Muscle layer of duodenum (tissue), 2 donors: Measurements from ENCODE around the gene TSPAN9.

Source experiments
- H3K27ac ChIP-seq: one replicate; pipeline ENCODE4 v1.7.0; 2013; ENCODE audit warnings: mild to moderate bottlenecking, low read length
- H3K27me3 ChIP-seq: one replicate; pipeline ENCODE4 v1.7.0; 2013; ENCODE audit warnings: low read depth, mild to moderate bottlenecking, control low read depth, low read length
- H3K36me3 ChIP-seq, 2 donors: one replicate each; pipeline ENCODE4 v1.7.0; 2013; ENCODE audit warnings: low read length in 2 of 2, control low read depth in 1 of 2, mild to moderate bottlenecking in 1 of 2; ENCODE audit not compliant: insufficient read depth in 2 of 2, control insufficient read depth in 1 of 2
- H3K4me1 ChIP-seq, 2 donors: one replicate each; pipeline ENCODE4 v1.7.0; 2013; ENCODE audit warnings: low read length in 2 of 2, mild to moderate bottlenecking in 2 of 2, control low read depth in 1 of 2, moderate library complexity in 1 of 2; ENCODE audit not compliant: insufficient read depth in 2 of 2, control insufficient read depth in 1 of 2
- H3K4me3 ChIP-seq, 2 donors: one replicate each; pipeline ENCODE4 v1.7.0; 2013; ENCODE audit warnings: low read length in 2 of 2, low read depth in 1 of 2, mild to moderate bottlenecking in 1 of 2
- H3K9me3 ChIP-seq, 2 donors: one replicate each; pipeline ENCODE4 v1.7.0; 2013; ENCODE audit warnings: low read length in 2 of 2, control low read depth in 1 of 2, mild to moderate bottlenecking in 1 of 2; ENCODE audit not compliant: control insufficient read depth in 1 of 2
- donor health status: healthy.

TSPAN9 gene

DNA sequence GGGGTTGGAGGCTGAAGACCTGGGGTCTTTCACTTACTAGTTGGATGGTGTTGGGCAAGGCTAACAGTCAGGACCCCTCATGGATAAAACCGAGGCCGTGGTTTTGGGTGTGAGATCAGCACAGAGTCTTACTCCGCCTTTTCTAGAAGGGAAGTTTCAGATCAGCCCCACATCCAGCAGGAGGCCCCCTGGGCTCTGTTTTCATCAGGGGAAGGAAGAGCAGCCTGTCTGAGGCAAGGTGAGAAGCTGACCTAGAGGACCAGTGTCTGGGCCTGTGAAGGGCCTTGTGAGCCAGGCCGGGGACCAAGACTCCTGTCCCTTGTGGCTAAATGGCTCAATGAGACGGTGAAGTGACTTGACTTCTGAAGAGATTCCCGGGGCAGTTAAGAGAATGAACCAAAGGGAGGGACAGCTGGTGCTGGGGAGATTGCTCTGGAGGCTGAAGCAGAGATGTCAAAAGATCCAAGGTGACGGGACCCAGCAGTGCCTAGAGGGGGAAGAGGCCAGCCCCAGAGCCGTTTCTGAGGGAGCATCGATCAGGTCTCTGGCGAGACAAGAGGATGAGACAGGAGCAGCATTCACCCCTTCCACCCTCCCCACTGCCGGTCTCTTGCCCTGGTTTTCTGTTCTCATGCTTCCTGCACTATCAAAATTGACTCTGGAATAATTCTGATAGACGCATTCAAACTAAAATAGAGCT lies 40.1 kb upstream of the TSPAN9 start:
- H3K27me3 ChIP-seq = no peaks in the 10 kb centered on the region
- no peak overlapping the region for H3K4me3 ChIP-seq
- H3K36me3 ChIP-seq = peaks cover 0 to 12% of the 10 kb centered on the region in 2 donors
- peaks cover 0 to 14% of the 10 kb centered on the region in 2 donors for H3K4me1 ChIP-seq
- H3K27ac ChIP-seq = no peak overlapping the region
- no peaks in the 10 kb centered on the region for H3K9me3 ChIP-seq

DNA sequence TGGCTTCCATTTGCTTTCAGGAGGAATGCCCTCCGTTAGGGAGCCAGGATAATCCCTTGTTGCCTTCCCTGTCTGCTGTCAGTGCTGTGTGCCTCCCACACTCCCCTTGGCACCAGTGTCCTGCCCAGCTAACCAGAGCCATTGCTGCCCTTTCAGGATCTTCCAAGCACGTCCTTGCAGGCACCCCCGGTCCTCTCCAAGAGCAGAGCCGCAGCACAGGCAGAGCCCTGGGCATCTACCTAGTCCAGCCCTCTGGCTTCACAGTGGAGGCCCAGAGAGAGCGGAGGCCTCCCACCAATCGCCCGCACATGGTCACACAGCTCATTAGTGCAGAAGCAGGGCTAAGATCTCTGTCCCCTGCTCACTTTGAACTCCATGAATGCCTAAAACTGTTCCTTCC lies 39.0 kb upstream of the TSPAN9 start:
- Histone ChIP-seq H3K36me3 (peaks cover 0 to 12% of the 10 kb centered on the region in 2 donors), H3K4me1 (peaks cover 0 to 14% of the 10 kb centered on the region in 2 donors), H3K27ac (no peak overlapping the region), H3K9me3 (no peaks in the 10 kb centered on the region), H3K4me3 (no peak overlapping the region), H3K27me3 (no peaks in the 10 kb centered on the region)

DNA sequence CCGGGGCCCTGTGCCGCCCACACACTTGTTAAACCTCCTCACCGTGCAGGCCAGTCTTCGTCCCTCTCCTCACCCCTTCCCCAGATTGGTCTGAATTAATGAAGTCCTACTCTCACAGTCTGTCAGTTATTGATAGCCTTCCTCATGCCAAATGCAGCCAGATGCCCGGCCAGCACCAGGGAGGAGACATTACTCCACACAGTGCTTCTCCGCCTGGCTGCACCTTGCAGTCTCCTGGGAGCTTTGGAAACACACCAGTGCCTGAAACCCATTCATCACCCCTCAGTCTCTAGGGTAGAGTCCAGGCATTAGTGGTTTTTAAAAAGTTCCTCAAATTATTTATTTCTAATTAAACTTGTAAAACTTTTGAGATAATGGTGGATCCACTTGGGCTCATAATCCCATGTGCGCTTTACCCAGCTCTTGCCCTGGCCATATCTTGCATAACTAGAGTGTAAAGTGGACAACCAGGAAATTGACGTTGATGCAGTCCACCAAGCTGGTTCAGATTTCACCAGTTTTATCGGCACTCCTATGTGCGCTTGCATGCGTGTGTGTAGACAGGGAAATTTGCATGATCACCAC lies 38.2 kb upstream of the TSPAN9 start:
- Histone ChIP-seq H3K36me3 (peaks cover 0 to 12% of the 10 kb centered on the region in 2 donors), H3K27me3 (no peaks in the 10 kb centered on the region)

DNA sequence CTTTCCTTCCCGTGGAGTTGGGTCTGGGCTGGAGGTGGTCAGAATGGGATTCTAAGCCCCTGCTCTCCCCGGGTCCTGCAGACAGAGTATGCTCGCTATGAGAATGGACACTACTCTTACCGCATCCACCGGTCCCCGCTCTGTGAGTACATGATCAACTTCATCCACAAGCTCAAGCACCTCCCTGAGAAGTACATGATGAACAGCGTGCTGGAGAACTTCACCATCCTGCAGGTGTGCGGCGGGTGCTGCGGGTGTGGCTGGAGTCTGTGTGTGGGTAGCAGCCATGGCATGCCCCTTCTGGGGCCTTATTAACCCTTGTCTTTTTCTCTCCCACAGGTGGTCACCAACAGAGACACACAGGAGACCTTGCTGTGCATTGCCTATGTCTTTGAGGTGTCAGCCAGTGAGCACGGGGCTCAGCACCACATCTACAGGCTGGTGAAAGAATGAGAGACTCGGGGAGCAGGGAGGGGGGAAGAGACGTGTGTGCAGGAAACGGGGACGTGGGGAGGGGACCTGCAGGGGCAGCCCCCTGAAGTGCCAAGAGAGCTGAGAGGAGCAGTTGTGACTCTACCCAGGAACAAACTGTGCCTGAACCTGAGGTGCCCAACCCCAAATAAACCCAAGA lies 37.0 kb upstream of the TSPAN9 start:
- Histone ChIP-seq H3K36me3 (peaks cover 0 to 12% of the 10 kb centered on the region in 2 donors), H3K27ac (no peak overlapping the region), H3K27me3 (no peaks in the 10 kb centered on the region), H3K4me3 (no peak overlapping the region), H3K4me1 (peaks cover 0 to 7% of the 10 kb centered on the region in 2 donors), H3K9me3 (no peaks in the 10 kb centered on the region)

More for the DNA sequence above, 38.2 kb upstream of the TSPAN9 start:
- Histone ChIP-seq H3K4me3 (no peak overlapping the region), H3K9me3 (no peaks in the 10 kb centered on the region), H3K4me1 (peaks cover 0 to 11% of the 10 kb centered on the region in 2 donors), H3K27ac (no peak overlapping the region)

DNA sequence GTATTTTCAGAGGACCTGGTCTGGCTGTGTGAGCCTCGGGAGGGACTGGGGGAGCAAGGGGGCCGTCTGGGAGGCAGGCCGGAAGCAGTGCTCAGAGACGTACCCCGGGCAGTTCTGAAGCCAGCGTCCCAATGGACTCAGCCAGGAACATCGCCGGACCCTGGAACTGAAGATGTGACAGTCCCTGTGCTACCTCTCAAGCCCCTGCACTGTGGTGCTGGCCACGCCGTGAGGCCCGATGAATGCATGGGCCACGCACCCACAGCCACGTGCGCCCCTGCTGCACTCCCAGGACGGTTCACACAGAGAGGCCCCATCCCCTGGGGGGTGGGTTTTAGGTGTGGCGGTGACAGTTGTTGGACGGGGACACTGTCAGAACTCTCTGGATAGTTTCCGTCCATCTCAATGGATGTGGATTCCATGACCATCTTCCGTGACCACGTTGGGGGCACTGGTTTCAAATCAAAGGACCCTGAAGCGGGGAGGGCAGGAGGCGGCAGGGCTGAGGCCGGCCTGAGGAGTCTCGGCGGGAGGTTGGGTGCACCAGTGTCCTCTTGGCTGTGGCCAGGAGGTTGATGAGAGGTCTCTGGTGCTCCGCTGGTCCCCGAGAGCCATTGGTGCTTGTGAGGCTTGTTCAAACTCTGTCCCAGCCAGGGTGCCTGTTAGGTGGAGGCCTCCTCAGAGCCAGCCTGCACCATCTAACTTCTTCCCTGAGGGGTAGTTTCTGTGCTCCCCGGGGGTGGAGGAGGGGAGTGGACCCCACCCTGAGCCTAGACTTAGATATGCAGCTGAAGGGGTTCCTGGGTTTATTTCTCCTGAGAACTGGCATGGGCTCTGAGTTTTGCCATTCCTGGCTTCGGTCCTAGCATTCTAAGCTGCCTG lies 36.3 kb upstream of the TSPAN9 start:
- H3K27me3 ChIP-seq = no peaks in the 10 kb centered on the region
- H3K9me3 ChIP-seq = no peaks in the 10 kb centered on the region
- peaks cover 0 to under 1% of the 10 kb centered on the region in 2 donors for H3K4me1 ChIP-seq
- peaks cover 0 to 12% of the 10 kb centered on the region in 2 donors for H3K36me3 ChIP-seq
- H3K4me3 ChIP-seq = no peak overlapping the region
- no peak overlapping the region for H3K27ac ChIP-seq

DNA sequence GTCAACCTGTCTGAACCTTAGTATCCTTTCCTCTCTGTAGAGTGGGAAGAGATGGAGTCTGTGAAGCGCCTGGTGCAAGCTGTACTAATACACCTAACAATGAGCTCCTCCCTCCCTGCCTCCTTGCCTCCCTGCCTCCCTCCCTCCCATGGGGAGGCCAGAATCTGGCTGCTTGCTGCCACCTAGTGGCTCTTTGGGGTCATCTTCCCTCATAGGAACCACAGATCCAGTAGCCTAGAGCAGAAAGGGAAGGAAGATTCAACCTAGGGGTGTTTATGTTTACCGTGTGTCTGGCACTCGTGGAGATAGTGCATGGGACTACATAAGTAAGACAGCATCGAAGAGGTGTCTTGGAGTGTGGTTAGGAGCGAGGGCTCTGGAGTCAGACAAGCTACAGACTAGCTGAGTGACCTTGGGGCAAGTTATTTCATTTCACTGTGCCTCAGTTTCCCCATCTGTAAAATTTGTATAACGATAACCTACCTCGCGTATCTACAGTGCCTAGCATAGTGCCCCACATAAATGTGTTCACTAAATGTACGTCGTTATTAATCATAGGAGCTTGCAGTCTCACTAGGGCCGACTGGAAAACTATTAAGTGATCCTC lies 35.5 kb upstream of the TSPAN9 start:
- Histone ChIP-seq H3K4me3 (no peak overlapping the region), H3K27ac (no peak overlapping the region), H3K27me3 (no peaks in the 10 kb centered on the region), H3K4me1 (no peaks in the 10 kb centered on the region), H3K36me3 (peaks cover 0 to 12% of the 10 kb centered on the region in 2 donors), H3K9me3 (no peaks in the 10 kb centered on the region)

DNA sequence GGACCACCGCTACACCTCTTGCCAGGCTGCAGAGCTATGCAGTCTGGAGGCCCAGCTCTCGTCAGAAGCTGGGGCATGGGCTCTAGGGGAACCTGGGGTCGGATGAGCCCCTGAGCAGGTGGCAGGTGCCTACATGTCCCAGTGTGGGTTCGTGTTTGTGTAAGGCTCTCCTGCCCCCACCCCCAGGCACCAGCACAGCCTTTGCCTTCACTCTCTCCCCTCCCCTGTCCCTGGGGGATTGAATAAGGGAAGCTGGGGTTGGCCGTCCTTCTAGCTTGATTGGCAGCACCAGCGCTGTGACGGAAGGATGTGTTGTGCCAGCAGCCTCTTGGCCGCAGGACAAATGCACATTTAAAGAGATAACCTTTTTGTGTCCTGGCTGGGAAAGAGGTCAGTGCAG lies 34.8 kb upstream of the TSPAN9 start:
- no peaks in the 10 kb centered on the region for H3K27me3 ChIP-seq
- H3K27ac ChIP-seq = no peak overlapping the region
- no peaks in the 10 kb centered on the region for H3K9me3 ChIP-seq
- H3K4me3 ChIP-seq = no peak overlapping the region
- no peaks in the 10 kb centered on the region for H3K4me1 ChIP-seq
- H3K36me3 ChIP-seq = peaks cover 0 to 12% of the 10 kb centered on the region in 2 donors

DNA sequence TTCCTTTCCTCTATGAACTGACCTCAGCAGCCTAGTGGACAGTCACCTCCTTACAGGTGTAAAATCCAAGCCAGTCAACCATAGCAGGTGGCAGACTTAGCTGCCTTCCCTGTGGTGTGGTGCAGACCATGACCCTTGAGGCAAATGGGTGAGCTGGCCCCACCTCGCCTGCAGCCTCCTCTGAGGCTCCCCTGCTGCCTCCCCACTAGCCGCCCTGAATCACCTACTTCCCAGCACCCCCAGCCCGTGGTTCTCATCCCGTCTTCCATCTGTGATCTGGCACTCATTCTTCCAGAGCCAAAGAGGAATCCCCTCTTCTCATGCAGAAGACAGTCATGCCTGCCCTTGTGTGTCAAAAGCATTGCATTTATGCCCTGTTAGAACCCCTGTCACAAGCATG lies 34.4 kb upstream of the TSPAN9 start:
- no peak overlapping the region for H3K27ac ChIP-seq
- no peak overlapping the region for H3K4me3 ChIP-seq
- H3K9me3 ChIP-seq = no peaks in the 10 kb centered on the region
- H3K4me1 ChIP-seq = no peaks in the 10 kb centered on the region
- H3K27me3 ChIP-seq = no peaks in the 10 kb centered on the region
- H3K36me3 ChIP-seq = peaks cover 0 to 11% of the 10 kb centered on the region in 2 donors

DNA sequence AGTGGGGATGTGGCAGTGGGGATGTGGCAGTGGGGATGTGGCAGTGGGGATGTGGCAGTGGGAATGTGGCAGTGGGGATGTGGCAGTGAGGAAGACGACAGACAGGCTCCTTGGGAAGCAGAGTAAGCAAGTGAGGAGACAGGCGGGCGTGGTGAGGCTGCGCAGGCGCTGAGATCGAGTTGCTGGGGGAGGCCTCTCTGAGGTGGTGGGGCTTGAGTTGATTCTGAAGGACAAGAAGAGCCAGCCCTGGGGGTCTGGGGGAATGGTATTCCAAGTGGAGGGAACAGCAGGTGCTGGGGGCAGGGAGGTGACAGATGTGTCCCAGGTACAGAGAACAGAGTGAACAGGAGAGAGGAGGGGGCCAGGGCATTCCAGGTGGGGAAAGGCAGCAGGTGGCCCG lies 33.8 kb upstream of the TSPAN9 start:
- H3K4me3 ChIP-seq = no peak overlapping the region
- no peak overlapping the region for H3K27ac ChIP-seq
- H3K27me3 ChIP-seq = no peaks in the 10 kb centered on the region
- H3K36me3 ChIP-seq = peaks cover 0 to 5% of the 10 kb centered on the region in 2 donors
- no peaks in the 10 kb centered on the region for H3K9me3 ChIP-seq
- H3K4me1 ChIP-seq = no peaks in the 10 kb centered on the region

DNA sequence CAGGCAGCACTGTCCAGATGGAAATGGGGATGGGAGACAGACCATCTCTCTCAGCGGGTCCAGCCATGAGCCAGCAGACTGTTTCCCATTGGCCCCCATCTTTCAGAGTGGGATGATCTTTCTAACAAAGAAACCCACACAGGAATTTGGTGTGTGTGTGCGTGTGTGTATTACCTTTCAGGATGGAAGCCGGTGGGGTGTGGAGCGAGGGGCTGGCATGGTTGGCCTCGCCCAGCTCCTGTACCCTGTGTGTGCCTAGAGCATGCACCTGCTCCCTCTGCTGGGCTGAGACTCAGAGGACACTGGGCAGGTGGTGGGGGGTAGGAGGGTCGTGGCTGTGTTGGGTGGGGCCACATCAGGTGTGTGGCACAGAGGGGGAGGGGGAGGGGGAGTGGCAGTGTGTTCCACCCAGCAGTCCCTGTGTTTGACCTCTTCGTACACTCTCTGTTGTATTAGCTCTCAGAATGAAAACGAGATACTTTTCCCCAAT lies 33.0 kb upstream of the TSPAN9 start:
- no peaks in the 10 kb centered on the region for H3K27me3 ChIP-seq
- no peak overlapping the region for H3K27ac ChIP-seq
- no peaks in the 10 kb centered on the region for H3K36me3 ChIP-seq
- H3K4me3 ChIP-seq = no peak overlapping the region
- no peaks in the 10 kb centered on the region for H3K4me1 ChIP-seq
- no peaks in the 10 kb centered on the region for H3K9me3 ChIP-seq
